Measurements from ENCODE around the gene NDUFAF8.

DNA sequence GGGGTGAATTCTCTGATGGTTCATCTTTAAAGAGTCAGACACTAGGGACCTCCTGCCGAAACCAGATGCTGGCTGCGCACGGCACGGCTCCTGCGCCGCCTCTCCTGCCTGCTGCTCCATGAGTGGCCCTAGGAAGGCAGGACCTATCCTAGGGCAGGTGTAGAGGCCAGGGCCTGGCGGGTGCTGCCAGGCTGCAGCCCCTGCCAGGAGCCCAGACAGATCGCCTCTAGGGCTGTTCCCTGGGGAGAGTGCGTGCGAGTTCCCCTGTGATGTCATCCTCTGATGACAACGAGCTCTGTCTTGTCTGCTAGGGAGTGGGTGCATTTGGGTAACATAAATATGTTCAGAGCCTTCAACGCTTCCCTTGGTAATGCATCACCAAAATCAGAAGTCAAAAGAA, 32.1 kb downstream of the NDUFAF8 start:
- TF ChIP-seq, protein P1, sequence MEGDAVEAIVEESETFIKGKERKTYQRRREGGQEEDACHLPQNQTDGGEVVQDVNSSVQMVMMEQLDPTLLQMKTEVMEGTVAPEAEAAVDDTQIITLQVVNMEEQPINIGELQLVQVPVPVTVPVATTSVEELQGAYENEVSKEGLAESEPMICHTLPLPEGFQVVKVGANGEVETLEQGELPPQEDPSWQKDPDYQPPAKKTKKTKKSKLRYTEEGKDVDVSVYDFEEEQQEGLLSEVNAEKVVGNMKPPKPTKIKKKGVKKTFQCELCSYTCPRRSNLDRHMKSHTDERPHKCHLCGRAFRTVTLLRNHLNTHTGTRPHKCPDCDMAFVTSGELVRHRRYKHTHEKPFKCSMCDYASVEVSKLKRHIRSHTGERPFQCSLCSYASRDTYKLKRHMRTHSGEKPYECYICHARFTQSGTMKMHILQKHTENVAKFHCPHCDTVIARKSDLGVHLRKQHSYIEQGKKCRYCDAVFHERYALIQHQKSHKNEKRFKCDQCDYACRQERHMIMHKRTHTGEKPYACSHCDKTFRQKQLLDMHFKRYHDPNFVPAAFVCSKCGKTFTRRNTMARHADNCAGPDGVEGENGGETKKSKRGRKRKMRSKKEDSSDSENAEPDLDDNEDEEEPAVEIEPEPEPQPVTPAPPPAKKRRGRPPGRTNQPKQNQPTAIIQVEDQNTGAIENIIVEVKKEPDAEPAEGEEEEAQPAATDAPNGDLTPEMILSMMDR (IDR thresholded peaks at IDR 0.05): no peak
- TF ChIP-seq POLR2A (IDR thresholded peaks at IDR 0.05): no peak

All from uterus (tissue), 2 donors.